ENCODE data around the gene SPRN.
"Not testable (repeated sequence)": the region's sequence is repeated elsewhere in the genome, so short reads cannot be mapped to it uniquely, and the experiment has no call there.

Gene SPRN

GRCh38 chr10:133388973-133389818 is 35.2 kb downstream of the SPRN start:
- DNase-seq = no peak

GRCh38 chr10:133388236-133388972 is 36.0 kb downstream of the SPRN start:
- peak in 1 of 56 donors; percentile 11 for DNase-seq

- not testable (repeated sequence) for DNase-seq
These were observed 37.5 kb downstream of the SPRN start for GRCh38 chr10:133386951-133387350.

- DNase-seq = no peak
These were observed 39.2 kb downstream of the SPRN start for GRCh38 chr10:133385214-133385613.

GRCh38 chr10:133384071-133384470 is 40.4 kb downstream of the SPRN start:
- no peak for DNase-seq

- DNase-seq = no peak
These were observed 40.9 kb downstream of the SPRN start for GRCh38 chr10:133383551-133383950.

GRCh38 chr10:133381036-133381435 is 43.4 kb downstream of the SPRN start:
- no peak for DNase-seq

- DNase-seq = peak in 31 of 56 donors; percentile 11 to 62 (median 41)
These were observed 44.4 kb downstream of the SPRN start for GRCh38 chr10:133379801-133380666.

GRCh38 chr10:133379152-133379800 is 45.1 kb downstream of the SPRN start, which contains the start of gene PAOX:
Gene PAOX (plus strand): TSS chr10:133379262. CDS start chr10:133379317, 55 bp downstream.
- DNase-seq = peak in 46 of 56 donors; percentile 3 to 78 (median 53)

- peak in 49 of 56 donors; percentile 35 to 84 (median 64) for DNase-seq
These were observed 46.0 kb downstream of the SPRN start for GRCh38 chr10:133378251-133379096.

GRCh38 chr10:133377818-133378250 is 46.6 kb downstream of the SPRN start:
- no peak for DNase-seq

- no peak for DNase-seq
These were observed 47.2 kb downstream of the SPRN start for GRCh38 chr10:133377025-133377817.

GRCh38 chr10:133376183-133376582 is 48.2 kb downstream of the SPRN start:
- DNase-seq = not testable (repeated sequence)

GRCh38 chr10:133375357-133376115 is 48.9 kb downstream of the SPRN start:
- peak in 4 of 56 donors; percentile 14 to 32 (median 28) for DNase-seq

GRCh38 chr10:133373174-133374090 is 51.0 kb downstream of the SPRN start, which contains the start of gene ECHS1:
Gene ECHS1 (minus strand): TSS chr10:133373354. CDS start chr10:133373333, 21 bp downstream.
- DNase-seq = peak in 55 of 56 donors; percentile 45 to 97 (median 86)

GRCh38 chr10:133372507-133372906 is 51.9 kb downstream of the SPRN start:
- no peak for DNase-seq
